M059J (cell line): Measurements from ENCODE around the gene MT1A. TPM values are rescaled to one million over a fixed set of nuclear protein-coding genes. Genes with fewer than 3 reads are reported as not detected.

ENCODE experiments used
- DNase-seq: peaks from one replicate; pipeline ENCODE4 v3.0.0-alpha.2; 2012; ENCODE audit warnings: low read depth
- total RNA-seq: library from RNA; depleted of rRNA; stranded (reverse); fragments of >200 nt; shearing (Covaris generic); gene quantifications from 2 replicates; pipeline ENCODE4 v1.2.3, GENCODE V29; 2014

MT1A gene
- total RNA-seq, 1 experiment from 2014 or later, result 9.6 TPM

DNA sequence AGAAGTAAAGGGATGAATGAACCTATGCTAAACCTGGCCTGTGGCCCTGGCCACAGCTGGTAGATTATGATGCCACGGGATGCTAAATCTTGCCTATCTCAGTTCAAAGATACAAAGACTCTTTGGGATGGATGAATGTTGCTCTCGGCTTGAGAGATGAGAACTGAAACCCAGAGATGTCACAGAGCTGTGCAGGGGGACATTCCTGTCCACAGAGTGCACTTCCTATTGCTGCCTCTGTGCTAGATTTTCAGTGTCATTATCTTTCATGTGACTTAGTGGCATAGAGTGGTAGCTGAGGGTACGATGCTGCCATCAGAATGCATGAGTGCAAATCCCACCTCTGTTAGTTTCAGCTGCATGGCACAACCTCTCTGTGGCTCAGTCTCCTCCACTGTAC is 8.3 kb upstream of the MT1A start:
- DNase-seq, result no peak

DNA sequence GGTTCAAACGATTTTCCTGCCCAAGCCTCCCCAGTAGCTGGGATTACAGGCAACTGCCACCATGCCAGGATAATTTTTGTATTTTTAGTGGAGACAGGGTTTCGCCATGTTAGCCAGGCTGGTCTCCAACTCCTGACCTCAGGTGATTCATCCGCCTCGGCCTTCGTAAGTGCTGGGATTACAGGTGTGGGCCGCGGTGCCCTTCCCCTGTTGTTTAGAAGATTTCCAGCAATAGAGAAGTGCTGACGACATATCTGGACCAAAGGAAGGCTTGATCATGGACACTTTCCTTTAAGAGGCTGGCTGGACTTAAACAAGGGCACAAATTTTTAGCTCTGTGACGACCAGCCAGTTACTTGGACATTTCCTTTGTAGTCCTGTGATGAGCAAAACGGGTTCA is 7.3 kb upstream of the MT1A start:
- no peak for DNase-seq

DNA sequence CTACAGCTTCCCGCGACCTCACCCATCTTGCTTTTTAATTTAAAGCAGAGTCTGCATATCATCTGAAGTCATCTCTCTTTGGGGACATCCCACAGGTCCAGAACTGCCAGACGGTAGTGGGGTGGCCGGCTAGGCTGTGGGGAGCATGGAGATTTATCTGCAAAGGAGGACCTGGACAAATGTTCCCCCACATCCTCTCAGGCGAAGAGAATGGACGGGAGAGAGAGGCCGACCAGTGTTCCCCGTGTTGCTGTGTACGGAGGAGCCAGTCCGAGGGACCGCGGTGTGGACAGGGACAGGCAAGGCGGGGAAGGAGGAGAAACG is 6.7 kb upstream of the MT1A start:
- no peak for DNase-seq

DNA sequence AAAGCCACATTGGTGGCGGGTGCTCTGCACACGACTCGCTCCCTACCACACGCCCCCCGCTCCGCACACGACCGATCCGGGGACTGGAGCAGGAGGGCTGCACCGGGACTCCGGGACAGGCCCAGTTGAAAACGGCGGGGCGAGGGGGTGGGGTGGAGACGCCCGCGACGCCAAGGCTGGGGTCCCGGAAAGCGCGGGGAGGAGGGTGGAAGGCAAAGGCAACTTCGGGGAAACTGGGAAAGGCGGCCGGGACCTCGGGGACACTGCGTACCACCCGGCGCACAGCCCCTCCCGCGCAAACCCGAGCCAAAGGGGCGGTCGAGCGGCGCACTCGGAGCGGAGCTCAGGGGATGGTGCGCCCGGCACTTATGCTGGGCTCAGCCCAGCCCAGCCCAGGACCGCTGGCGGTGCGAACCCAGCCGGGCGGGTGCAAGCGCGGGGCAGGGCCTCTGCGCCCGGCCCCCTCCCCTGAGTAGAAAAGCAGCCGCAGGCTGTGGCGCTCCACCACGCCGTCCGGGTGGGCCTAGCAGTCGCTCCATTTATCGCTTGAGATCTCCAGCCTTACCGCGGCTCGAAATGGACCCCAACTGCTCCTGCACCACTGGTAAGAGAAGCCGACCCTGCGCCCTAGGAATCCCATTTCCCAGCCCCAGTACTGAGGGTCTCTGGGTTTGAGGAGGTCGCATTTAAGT is 6.2 kb upstream of the MT1A start, which contains the start of gene MT1M:
Gene MT1M (plus strand): TSS at position 504 of the 692 bp plus-strand sequence. CDS start 73 bp downstream, at position 577.
- DNase-seq, result peak; percentile 28

DNA sequence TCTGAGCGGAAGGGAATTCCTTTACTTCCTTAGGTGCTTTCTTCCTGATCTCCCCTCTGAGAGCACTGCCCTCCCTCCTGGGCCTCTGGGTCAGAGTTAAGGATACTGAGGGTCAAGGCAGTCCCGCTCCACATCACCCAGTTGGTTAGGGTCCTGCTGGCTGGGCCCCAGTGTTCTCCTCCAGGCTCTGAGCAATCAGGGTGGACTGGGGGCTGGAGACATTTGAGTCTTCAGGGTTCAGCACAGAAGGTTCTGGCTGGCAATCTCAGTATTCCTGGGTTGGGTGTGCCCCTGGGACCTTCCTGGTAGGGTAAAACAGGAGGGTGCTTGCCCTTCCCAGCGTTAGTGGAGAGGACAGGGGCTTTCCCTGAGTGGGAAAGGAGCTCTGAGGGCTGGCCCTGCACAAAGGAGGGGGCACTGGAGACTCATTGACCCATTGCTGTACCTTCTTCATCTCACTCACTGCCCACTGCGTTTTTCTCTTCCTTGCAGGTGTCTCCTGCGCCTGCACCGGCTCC is 5.6 kb upstream of the MT1A start:
- no peak for DNase-seq

DNA sequence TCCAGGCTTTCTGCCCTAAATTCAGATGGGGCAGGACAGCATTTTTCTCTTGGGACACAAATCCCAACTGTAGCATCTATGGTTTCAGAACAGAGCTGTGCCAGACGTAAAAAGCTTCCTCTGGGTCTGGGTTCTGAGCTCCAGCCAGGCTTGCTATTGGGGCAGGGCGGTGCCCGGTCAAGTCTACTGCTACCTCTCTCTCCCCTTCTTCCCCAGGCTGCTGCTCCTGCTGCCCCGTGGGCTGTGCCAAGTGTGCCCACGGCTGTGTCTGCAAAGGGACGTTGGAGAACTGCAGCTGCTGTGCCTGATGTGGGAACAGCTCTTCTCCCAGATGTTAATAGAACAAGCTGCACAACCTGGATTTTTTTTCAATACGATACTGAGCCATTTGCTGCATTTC is 4.9 kb upstream of the MT1A start:
- DNase-seq, result no peak

DNA sequence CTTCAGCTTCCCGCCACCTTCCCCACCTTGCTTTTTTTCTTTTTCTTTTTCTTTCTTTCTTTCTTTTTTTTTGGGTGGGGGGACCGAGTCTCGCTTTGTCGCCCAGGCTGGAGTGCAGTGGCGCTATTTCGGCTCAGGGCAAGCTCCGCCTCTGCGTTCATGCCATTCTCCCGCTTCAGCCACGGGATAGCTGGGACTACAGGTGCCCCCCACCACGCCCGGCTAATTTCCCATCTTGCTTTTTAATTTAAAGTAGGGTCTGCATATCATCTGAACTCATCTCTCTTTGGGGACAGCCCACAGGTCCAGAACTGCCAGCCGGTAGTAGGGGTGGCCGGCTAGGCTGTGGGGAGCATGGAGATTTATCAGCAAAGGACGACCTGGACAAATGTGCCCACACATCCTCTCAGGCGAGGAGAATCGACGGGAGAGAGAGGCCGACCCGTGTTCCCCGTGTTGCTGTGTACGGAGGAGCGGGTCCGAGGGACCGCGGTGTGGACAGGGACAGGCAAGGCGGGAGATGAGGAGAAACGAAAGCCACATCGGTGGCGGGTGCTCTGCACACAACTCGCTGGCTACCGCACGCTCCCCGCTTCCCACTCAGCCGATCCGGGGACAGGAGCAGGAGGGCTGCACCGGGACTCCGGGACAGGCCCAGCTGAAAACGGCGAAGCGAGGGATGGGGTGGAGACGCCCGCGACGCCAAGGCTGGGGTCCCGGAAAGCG is 3.6 kb upstream of the MT1A start:
- no peak for DNase-seq

DNA sequence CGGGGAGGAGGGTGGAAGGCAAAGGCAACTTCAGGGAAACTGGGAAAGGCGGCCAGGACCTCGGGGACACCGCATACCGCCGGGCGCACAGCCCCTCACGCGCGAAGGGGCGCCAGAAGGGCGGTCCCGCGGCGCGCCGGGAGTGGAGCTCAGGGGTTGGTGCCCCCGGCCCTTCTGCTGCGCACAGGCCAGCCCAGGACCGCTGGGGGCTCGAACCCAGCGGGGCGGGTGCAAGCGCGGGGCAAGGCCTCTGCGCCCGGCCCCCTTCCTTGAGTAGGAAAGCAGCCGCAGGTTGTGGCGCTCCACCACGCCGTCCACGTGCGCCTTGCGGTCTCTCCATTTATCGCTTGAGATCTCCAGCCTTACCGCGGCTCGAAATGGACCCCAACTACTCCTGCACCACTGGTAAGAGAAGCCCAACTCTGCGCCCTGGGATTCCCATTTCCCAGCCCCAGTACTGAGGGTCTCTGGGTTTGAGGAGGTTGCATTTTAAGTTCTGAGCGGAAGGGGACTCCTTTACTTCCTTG is 3.0 kb upstream of the MT1A start:
- DNase-seq, result no peak

DNA sequence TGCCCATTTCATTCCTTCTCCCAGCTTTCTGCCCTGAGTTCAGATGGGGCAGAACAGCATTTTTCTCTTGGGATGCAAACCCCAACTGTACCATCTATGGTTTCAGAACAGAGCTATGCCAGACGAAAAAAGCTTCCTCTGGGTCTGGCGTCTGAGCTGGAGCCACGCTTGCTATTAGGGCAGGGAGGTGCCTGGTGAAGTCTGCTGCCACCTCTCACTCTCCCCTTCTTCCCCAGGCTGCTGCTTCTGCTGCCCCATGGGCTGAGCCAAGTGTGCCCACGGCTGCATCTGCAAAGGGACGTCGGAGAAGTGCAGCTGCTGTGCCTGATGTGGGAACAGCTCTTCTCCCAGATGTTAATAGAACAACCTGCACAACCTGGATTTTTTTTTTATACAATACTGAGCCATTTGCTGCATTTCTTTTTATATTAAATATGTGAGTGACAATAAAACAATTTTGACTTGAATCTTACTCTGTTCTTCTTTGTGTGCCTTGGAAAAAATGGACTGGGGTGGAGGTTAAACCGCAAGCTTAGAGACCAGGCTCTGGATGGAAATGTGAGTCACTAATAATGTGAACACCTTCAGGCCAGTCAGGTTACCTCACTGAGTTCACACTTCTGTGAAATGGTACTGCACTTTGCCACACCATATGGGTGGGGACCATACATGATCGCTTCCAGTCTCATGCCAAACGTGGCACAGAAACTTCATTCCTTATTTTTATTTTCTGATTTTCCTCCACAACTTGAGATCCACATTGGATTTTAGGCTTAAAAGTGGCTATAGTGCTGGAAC is 1.7 kb upstream of the MT1A start:
- DNase-seq, result peak; percentile 34

DNA sequence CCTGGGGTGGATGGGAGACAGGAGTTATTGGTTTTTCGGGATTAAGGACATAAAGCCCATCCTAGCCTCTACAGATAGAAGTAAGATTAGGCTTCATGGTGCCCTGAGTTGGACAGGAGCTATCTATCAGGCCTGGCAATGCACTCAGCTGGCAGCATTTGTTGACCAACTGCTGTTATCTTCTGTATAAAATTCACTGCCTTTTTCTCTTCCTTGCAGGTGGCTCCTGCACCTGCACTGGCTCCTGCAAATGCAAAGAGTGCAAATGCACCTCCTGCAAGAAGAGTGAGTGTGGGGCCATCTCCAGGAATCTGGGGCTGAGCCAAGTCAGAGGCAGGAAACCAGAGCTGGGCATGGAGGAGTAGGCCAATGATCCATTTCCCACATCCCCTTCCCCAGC is 579 bp downstream of the MT1A start:
- no peak for DNase-seq

DNA sequence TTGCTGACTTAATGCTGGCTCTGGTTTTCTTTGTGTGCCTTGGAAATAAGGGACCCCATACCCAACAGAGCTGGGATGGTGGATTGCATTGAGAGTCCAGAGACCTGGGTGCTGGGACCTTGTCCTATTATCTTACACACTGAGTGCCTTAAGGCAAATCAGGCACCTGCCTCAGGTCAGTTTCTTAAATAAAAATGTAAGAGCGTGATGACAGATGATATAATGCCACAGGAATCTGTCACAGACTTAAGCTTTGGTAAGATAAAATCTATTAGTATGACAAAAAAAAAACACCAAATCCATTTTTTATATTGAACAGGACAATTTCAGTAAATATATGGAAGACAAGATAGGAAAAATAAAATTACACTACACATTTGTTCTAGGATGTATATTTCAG is 1.6 kb downstream of the MT1A start:
- DNase-seq, result no peak

DNA sequence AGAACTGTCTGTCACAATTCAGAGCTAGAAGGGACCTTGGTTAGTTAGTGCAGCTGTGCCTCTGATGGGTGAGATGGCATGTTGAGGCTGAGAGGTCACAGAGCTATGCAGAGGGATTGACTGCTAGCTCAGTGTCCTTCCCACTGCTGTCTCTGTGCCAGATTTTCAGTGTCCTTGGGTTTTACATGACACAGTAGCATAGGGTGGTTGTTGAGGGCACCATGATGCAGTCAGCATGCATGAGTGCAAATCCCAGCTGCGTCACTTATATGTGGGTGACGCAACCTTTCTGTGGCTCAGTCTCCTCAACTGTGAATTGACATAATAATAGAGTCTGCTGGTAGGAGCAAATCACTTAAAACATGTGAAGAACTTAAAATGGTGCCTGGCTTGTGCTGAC is 2.7 kb downstream of the MT1A start:
- no peak for DNase-seq

DNA sequence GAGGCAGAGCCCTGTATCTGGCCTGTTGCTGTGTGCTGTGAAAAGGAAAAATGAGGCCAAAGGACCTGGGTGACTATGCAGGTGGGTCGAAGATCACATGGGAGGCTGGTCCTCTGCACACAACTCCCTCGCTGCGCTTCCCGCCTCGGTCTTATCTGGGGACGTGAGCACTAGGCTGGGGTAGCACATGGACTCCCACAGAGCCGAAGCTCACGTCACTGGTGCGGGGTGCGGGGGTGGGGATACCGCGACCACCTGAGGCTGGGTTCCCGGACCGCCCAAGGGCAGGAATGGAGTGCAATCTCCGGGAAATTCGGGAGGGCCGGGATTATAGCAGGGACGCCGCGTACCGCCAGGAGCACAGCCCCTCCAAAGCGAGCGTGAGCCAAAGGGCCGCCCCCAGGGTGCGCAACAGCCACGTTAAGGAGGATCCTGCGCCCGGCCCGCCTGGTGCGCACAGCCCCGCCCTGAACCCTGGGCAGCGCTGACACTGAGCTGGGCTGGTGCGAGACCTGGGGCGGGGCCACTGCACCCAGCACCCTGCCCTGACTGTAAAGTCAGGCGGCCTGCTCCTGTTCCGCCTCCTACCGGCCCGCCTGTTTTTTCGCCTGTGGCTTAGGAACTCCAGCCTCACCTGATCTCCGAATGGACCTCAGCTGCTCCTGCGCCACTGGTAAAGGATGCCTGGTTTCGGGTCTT is 4.8 kb downstream of the MT1A start:
- peak; percentile 31 for DNase-seq

DNA sequence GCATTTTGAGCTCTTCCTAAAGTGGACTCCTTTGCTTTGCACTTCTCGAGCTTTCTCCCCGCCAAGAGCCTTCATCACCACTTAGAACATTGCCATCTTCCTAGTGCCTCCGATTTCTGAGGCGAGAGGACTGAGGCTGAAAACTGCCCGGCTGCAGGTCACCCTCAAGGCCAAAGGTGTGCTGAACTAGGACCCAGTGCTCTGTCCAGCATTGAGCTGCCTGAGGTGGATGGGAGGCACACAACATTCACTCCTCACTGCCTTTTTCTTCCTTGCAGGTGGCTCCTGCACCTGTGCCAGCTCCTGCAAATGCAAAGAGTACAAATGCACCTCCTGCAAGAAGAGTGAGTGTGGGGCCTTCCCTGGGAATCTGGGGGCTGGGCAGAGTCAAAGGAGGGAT is 5.4 kb downstream of the MT1A start:
- no peak for DNase-seq

DNA sequence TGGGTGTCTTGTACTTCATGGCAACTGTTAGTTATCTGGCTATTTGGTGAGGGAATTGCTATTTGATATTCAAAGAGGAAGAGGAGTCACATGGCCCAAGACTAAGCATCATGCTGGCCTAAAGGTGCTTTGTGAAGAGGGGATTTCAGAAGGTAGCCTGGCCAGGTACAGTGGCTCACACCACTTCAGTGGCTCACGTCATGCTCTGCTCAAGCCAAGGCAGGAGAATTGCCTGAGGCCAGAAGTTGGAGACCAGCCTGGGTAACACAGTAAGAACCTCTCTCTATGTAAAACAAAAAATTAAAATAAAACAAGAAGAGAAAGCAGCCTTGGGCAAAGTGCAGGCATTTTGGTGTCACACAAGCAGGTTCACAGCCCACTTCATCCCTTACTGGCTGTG is 6.8 kb downstream of the MT1A start:
- no peak for DNase-seq

DNA sequence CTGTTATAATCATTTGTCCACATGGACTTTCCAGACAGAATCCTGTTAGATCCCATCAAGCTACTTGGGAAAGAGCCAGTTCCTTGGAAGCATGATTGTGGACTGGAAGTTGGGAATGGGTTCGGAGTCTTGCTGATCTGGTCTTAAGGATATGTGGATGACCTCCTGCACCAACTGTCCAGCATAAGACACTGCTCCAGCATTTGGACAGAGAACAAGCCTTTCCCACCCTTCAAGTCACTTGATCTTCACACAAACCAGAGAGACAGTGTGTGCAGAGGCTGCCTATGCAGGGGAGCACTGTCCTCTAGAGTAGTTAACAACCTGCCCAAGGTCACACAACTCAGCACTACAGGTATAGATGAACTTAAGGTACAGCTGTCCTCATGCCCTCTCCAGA is 7.4 kb downstream of the MT1A start:
- no peak for DNase-seq

DNA sequence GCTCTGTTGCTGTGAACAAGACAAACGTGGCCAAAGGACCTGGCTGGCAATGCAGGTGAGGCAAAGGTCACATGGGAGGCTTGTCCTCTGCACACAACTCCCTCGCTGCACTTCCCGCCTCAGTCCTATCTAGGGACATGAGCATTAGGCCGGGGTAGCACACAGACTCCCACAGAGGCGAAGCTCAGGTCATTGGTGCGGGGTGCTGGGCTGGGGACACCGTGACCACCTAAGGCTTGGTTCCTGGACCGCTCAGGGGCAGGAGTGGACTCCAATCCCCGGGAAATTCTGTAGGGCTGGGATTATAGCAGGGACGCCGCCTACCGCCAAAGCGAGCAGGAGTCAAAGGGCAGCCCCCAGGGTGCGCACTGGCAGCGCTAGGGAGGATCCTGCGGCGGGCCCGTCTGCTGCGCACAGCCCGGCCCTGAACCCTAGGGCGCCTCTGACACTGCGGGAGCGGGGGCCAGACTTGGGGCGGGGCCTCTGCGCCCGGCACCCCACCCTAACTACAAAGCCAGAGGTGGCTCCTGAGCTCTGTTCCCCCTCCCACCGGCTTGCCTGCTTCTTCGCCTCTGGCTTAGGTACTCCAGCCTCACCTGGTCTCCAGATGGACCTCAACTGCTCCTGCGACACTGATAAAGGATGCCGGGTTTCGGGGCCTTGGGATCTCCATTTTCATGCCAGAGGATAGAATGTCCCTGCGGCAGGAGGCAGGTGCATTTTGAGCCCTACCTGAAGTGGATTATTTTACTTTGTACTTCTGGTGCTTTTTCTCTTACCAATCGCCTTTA is 9.4 kb downstream of the MT1A start:
- no peak for DNase-seq

DNA sequence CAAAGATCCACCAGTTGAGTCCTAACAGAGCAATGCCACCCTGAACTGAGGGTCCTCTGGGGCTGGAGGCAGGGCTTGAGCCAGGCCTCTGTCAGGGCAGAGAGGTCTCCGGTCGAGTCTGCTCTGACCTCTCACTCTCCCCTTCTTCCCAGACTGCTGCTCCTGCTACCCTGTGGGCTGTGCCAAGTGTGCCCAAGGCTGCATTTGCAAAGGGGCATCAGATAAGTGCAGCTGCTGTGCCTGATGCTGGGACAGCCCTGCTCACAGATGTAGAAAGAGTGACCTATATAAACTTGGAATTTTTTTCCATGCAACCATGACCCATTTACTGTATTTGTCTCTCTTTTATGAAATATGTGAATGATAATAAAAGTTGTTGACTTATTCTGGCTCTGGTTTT is 10.8 kb downstream of the MT1A start:
- no peak for DNase-seq

DNA sequence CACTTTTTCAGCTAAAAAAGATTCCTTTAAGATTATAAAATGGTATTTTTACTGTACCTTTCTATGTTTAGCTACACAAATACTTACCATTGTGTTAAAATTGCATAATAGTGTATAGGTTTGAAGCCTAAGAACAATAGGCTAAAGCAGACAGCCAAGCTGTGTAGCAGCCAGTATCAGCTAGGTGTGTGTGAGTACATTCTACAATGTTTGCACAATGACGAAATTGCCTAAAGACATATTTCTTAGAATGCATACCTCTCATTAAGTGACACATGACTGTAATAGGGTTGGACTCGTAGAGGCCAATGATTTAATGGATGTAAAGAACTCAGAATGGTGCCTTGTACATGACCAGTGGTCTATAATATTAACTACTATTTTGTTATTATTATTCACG is 11.4 kb downstream of the MT1A start:
- DNase-seq, result no peak

DNA sequence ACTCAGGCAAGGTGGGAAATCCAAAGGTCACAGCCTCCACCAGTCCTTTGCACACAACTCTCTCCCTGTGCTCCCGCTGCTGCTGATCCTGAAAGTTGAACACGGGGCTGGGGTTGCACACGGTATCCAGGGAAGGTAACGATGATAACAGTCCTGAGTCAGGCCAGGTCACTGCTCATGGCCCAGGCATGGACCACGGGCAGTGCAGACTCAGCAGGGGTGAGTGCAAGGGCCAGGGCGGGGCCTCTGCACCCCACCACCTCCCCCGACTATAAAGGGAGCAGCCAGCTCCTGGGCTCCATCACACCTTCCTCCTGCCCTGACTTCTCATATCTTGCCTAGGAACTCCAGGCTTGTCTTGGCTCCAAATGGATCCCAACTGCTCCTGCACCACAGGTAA is 13.1 kb downstream of the MT1A start, which contains the start of gene MT1B:
Gene MT1B (plus strand): TSS at position 301 of the 400 bp plus-strand sequence. CDS start 68 bp downstream, at position 369.
- no peak for DNase-seq

DNA sequence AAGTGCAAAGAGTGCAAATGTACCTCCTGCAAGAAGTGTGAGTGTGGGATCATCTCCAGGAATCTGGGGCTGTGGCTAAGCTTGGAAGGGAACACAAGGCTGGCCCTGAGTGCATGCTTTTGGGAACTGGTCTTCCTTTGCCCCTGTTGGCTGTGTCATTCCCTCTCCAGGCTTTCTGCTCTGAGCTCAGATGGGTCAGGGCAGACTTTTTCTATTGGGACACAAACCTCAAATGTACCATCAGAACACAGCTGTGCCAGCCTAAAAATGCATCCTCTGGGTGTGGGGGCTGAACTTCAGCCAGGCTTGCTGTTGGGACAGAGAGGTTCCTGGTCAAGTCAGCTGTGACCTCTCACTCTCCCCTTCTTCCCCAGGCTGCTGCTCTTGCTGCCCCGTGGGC is 14.1 kb downstream of the MT1A start:
- DNase-seq, result no peak
